Measurements from ENCODE around the gene ABR.

Gene ABR

DNA sequence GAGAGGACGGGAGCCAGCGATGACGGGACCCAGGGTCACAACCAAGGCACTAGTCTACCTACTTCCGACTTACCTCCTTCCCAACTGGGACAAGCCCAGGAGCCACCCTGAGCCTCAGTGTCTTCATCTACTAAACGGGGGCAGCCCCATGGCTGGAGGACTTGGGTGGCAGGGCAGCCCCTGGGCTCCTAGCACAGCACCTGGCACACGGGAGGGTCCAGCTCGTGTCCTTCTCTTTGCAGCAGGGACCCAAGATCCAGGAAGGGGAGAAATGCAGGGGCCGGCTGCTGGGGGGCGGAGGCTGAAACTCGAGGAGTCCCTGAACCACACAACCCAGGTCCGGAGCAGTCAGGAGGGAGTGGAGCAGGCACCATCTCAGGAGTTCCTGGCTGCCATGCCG lies 63.2 kb downstream of the ABR start:
- no peaks in the 10 kb centered on the region for H3K9me3 ChIP-seq (ENCODE audit: insufficient read depth, low read length)
- no peaks in the 10 kb centered on the region for H3K27me3 ChIP-seq (ENCODE audit: low read depth, low read length)
- H3K4me1 ChIP-seq (ENCODE audit: low read length): no peaks in the 10 kb centered on the region
- no peak overlapping the region for H3K9ac ChIP-seq (ENCODE audit: low read length)
- no peak overlapping the region for H2AFZ ChIP-seq (ENCODE audit: low read depth, low read length)
- H3K4me2 ChIP-seq (ENCODE audit: low read length): no peak overlapping the region
- H3K36me3 ChIP-seq (replicated peaks; ENCODE audit: low read depth, low read length): no peaks in the 10 kb centered on the region
- no peaks in the 10 kb centered on the region for H3K79me2 ChIP-seq (ENCODE audit: low read length)
- H4K20me1 ChIP-seq (ENCODE audit: insufficient read depth, low read length): no peaks in the 10 kb centered on the region; the same call in 1 of the 2 replicates
- no peak overlapping the region for H3K4me3 ChIP-seq (ENCODE audit: low read length)
- no peak for TF ChIP-seq EZH2phosphoT487 (IDR thresholded peaks at IDR 0.05; ENCODE audit: low read depth)
- TF ChIP-seq, protein P1, sequence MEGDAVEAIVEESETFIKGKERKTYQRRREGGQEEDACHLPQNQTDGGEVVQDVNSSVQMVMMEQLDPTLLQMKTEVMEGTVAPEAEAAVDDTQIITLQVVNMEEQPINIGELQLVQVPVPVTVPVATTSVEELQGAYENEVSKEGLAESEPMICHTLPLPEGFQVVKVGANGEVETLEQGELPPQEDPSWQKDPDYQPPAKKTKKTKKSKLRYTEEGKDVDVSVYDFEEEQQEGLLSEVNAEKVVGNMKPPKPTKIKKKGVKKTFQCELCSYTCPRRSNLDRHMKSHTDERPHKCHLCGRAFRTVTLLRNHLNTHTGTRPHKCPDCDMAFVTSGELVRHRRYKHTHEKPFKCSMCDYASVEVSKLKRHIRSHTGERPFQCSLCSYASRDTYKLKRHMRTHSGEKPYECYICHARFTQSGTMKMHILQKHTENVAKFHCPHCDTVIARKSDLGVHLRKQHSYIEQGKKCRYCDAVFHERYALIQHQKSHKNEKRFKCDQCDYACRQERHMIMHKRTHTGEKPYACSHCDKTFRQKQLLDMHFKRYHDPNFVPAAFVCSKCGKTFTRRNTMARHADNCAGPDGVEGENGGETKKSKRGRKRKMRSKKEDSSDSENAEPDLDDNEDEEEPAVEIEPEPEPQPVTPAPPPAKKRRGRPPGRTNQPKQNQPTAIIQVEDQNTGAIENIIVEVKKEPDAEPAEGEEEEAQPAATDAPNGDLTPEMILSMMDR (IDR thresholded peaks at IDR 0.05; ENCODE audit: low read depth, low read length): no peak
- H3K27ac ChIP-seq (ENCODE audit: low read length): no peak overlapping the region

- Histone ChIP-seq H3K4me3 (ENCODE audit: low read length) (no peak overlapping the region), H3K9me3 (ENCODE audit: insufficient read depth, low read length) (no peaks in the 10 kb centered on the region), H3K4me1 (ENCODE audit: low read length) (peaks cover 9% of the 10 kb centered on the region; the same call in 1 of the 2 replicates), H3K27ac (ENCODE audit: low read length) (no peak overlapping the region), H3K36me3 (replicated peaks; ENCODE audit: low read depth, low read length) (no peaks in the 10 kb centered on the region), H3K9ac (ENCODE audit: low read length) (no peak overlapping the region), H3K4me2 (ENCODE audit: low read length) (no peak overlapping the region), H3K79me2 (ENCODE audit: low read length) (peaks cover 18% of the 10 kb centered on the region; the same call in 1 of the 2 replicates), H4K20me1 (ENCODE audit: insufficient read depth, low read length) (peaks cover 11% of the 10 kb centered on the region; the same call in 1 of the 2 replicates), H2AFZ (ENCODE audit: low read depth, low read length) (no peak overlapping the region), H3K27me3 (ENCODE audit: low read depth, low read length) (no peaks in the 10 kb centered on the region)
- no peak for TF ChIP-seq EZH2phosphoT487 (IDR thresholded peaks at IDR 0.05; ENCODE audit: low read depth)
- TF ChIP-seq, protein P1 (IDR thresholded peaks at IDR 0.05; ENCODE audit: low read depth, low read length): no peak
These were observed 66.9 kb downstream of the ABR start for GRCh38 chr17:1112875-1113274.

DNA sequence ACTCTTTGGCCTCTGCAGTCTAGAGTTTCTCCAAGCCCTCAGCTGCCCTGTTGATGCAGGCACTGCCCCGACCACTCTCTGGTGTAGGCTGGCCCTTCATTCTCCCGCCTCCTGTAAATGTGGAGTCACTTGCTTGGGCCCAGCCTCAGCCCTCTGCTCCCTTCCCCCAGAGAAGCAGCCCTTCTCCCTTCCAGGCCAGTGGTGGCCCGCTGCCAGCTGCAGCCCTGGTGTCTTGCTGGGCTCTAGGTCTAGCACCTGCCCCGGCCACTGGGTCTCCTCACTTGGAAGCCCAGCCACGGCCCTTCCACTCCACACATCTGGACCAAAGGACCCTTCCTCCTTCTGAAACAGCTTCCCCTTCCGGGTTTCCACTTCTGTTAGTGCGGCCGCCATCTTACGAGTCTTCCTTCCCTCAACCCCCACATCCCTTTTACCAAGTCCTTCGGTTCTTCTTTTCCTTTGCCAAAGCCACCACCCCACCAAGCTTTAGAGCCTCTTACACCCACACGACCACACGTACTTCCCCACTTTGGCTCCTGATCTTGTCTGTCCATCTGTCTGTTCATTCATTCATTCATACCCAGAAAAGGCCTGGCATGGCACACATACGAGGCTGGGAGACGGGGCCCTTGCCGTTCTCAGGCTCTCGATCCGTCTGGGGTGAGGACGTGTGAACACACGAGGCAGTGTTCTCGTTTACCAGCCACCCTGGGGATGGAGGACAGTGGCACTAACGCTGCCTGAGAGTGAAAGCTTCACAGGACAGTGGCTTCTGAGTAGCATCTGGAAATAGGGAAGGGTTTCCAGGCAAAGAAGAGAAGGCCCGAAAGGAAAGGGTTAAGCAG lies 68.0 kb downstream of the ABR start:
- peaks cover 18% of the 10 kb centered on the region; the same call in 1 of the 2 replicates for H3K79me2 ChIP-seq (ENCODE audit: low read length)
- H3K9ac ChIP-seq (ENCODE audit: low read length): no peak overlapping the region

More for the DNA sequence above, 68.0 kb downstream of the ABR start:
- Histone ChIP-seq H3K4me3 (ENCODE audit: low read length) (no peak overlapping the region), H3K36me3 (replicated peaks; ENCODE audit: low read depth, low read length) (no peaks in the 10 kb centered on the region), H2AFZ (ENCODE audit: low read depth, low read length) (no peak overlapping the region), H3K27me3 (ENCODE audit: low read depth, low read length) (no peaks in the 10 kb centered on the region), H3K4me1 (ENCODE audit: low read length) (peaks cover 9% of the 10 kb centered on the region; the same call in 1 of the 2 replicates), H3K9me3 (ENCODE audit: insufficient read depth, low read length) (no peaks in the 10 kb centered on the region), H3K27ac (ENCODE audit: low read length) (no peak overlapping the region), H4K20me1 (ENCODE audit: insufficient read depth, low read length) (peaks cover 11% of the 10 kb centered on the region; the same call in 1 of the 2 replicates), H3K4me2 (ENCODE audit: low read length) (no peak overlapping the region)
- TF ChIP-seq EZH2phosphoT487 (IDR thresholded peaks at IDR 0.05; ENCODE audit: low read depth): no peak
- TF ChIP-seq, protein P1 (IDR thresholded peaks at IDR 0.05; ENCODE audit: low read depth, low read length): no peak

All from OCI-LY3 (cell line).